ENCODE results near the gene OGFR. TPM values are rescaled to one million over a fixed set of nuclear protein-coding genes. Genes with fewer than 3 reads are reported as not detected.

The OGFR gene
- total RNA-seq, 2 experiments from 2014 or later = 54.5 to 56.0 TPM

GRCh38 chr20:62784497-62784896, 20.1 kb upstream of the OGFR start:
- intact Hi-C loops (cut with DNase I, micrococcal nuclease) = no loop called here

GRCh38 chr20:62785393-62785792, 19.2 kb upstream of the OGFR start:
- no peak overlapping the region for H3K27ac Mint-ChIP-seq
- H3K4me3 Mint-ChIP-seq = no peak overlapping the region
- H3K4me1 Mint-ChIP-seq (ENCODE audit: low read depth) = peaks cover 6% of the 10 kb centered on the region
- TF ChIP-seq, protein P1, sequence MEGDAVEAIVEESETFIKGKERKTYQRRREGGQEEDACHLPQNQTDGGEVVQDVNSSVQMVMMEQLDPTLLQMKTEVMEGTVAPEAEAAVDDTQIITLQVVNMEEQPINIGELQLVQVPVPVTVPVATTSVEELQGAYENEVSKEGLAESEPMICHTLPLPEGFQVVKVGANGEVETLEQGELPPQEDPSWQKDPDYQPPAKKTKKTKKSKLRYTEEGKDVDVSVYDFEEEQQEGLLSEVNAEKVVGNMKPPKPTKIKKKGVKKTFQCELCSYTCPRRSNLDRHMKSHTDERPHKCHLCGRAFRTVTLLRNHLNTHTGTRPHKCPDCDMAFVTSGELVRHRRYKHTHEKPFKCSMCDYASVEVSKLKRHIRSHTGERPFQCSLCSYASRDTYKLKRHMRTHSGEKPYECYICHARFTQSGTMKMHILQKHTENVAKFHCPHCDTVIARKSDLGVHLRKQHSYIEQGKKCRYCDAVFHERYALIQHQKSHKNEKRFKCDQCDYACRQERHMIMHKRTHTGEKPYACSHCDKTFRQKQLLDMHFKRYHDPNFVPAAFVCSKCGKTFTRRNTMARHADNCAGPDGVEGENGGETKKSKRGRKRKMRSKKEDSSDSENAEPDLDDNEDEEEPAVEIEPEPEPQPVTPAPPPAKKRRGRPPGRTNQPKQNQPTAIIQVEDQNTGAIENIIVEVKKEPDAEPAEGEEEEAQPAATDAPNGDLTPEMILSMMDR (IDR thresholded peaks at IDR 0.05) = no peak
- Histone ChIP-seq H3K9me3 (ENCODE audit: control insufficient read depth in 1 of 2, insufficient read depth in 1 of 2, low read length in 2 of 2) (no peaks in the 10 kb centered on the region), H3K27me3 (ENCODE audit: control insufficient read depth in 1 of 2, insufficient read depth in 2 of 2, low read length in 2 of 2) (no peaks in the 10 kb centered on the region), H3K4me3 (ENCODE audit: low read length) (no peak overlapping the region), H3K4me1 (ENCODE audit: insufficient read depth, low read length) (peaks cover 5% of the 10 kb centered on the region), H3K36me3 (ENCODE audit: insufficient read depth, low read length) (no peaks in the 10 kb centered on the region), H3K27ac (ENCODE audit: low read depth in 1 of 2, low read length in 2 of 2) (no peak overlapping the region)
- no peak for DNase-seq
- ChIA-PET POLR2A (no interaction called here), CTCF (no interaction called here)
- intact Hi-C loops (cut with DNase I, micrococcal nuclease) = no loop called here
- H3K27me3 Mint-ChIP-seq = no peaks in the 10 kb centered on the region
- ATAC-seq (ENCODE audit: poor library complexity) = no peak
- H3K36me3 Mint-ChIP-seq (ENCODE audit: low read depth) = no peaks in the 10 kb centered on the region
- no peaks in the 10 kb centered on the region for H3K9me3 Mint-ChIP-seq

More at GRCh38 chr20:62784497-62784896, 20.1 kb upstream of the OGFR start:
- Mint-ChIP-seq H3K27me3 (no peaks in the 10 kb centered on the region), H3K9me3 (no peaks in the 10 kb centered on the region), H3K27ac (no peak overlapping the region), H3K4me1 (ENCODE audit: low read depth) (peaks cover 6% of the 10 kb centered on the region), H3K4me3 (no peak overlapping the region), H3K36me3 (ENCODE audit: low read depth) (no peaks in the 10 kb centered on the region)
- Histone ChIP-seq H3K36me3 (ENCODE audit: insufficient read depth, low read length) (no peaks in the 10 kb centered on the region), H3K4me3 (ENCODE audit: low read length) (no peak overlapping the region), H3K27me3 (ENCODE audit: control insufficient read depth in 1 of 2, insufficient read depth in 2 of 2, low read length in 2 of 2) (no peaks in the 10 kb centered on the region), H3K27ac (ENCODE audit: low read depth in 1 of 2, low read length in 2 of 2) (no peak overlapping the region), H3K9me3 (ENCODE audit: control insufficient read depth in 1 of 2, insufficient read depth in 1 of 2, low read length in 2 of 2) (no peaks in the 10 kb centered on the region), H3K4me1 (ENCODE audit: insufficient read depth, low read length) (peaks cover 5% of the 10 kb centered on the region)
- TF ChIP-seq, protein P1 (IDR thresholded peaks at IDR 0.05) = no peak
- no peak for ATAC-seq (ENCODE audit: poor library complexity)
- ChIA-PET POLR2A (interaction anchor here (1.0 kb wide), 1 partner anchor 10 kb away, joined by 3 read pairs; no protein-coding TSS in a partner anchor), CTCF (no interaction called here)
- DNase-seq = no peak

GRCh38 chr20:62786157-62786556, 18.5 kb upstream of the OGFR start:
- H3K4me1 Mint-ChIP-seq (ENCODE audit: low read depth) = peaks cover 7% of the 10 kb centered on the region
- no peaks in the 10 kb centered on the region for H3K9me3 Mint-ChIP-seq
- no peak overlapping the region for H3K27ac Mint-ChIP-seq
- intact Hi-C loops (cut with DNase I, micrococcal nuclease) = no loop called here
- Histone ChIP-seq H3K27me3 (ENCODE audit: control insufficient read depth in 1 of 2, insufficient read depth in 2 of 2, low read length in 2 of 2) (no peaks in the 10 kb centered on the region), H3K36me3 (ENCODE audit: insufficient read depth, low read length) (no peaks in the 10 kb centered on the region), H3K9me3 (ENCODE audit: control insufficient read depth in 1 of 2, insufficient read depth in 1 of 2, low read length in 2 of 2) (no peaks in the 10 kb centered on the region), H3K4me3 (ENCODE audit: low read length) (no peak overlapping the region), H3K27ac (ENCODE audit: low read depth in 1 of 2, low read length in 2 of 2) (no peak overlapping the region), H3K4me1 (ENCODE audit: insufficient read depth, low read length) (peaks cover 6% of the 10 kb centered on the region)
- CTCF ChIA-PET = no interaction called here
- DNase-seq (no peak), ATAC-seq (ENCODE audit: poor library complexity) (no peak)
- no peak overlapping the region for H3K4me3 Mint-ChIP-seq
- POLR2A ChIA-PET = no interaction called here
- no peaks in the 10 kb centered on the region for H3K36me3 Mint-ChIP-seq (ENCODE audit: low read depth)
- H3K27me3 Mint-ChIP-seq = no peaks in the 10 kb centered on the region
- TF ChIP-seq, protein P1 (IDR thresholded peaks at IDR 0.05) = no peak

All from CD4-positive, alpha-beta T cell (primary cell).